HEK293 (cell line): ENCODE results near the gene BRF1.
A peak's percentile ranks its signal among the peaks of the same experiment; 100 is the strongest.

Experiments
- CTCF ChIA-PET: fragments of 350-600 bp; formaldehyde crosslinking; extraction: SDS; loops from one replicate; lab custom pipeline; 2021; ENCODE audit warnings: antibody characterized with exemption; lab: Yijun Ruan, JAX
- POLR2A ChIA-PET: fragments of 300-600 bp; formaldehyde crosslinking; extraction: SDS; loops from one replicate; lab custom pipeline; 2020; ENCODE audit warnings: antibody characterized with exemption, inconsistent platforms; lab: Yijun Ruan, JAX
- H3K27ac ChIP-seq: fragments of 200-500 bp; sonication (Bioruptor generic); 2 replicates; pipeline ENCODE4 v1.5.1; 2014; ENCODE audit warnings: low read depth, low read length, control low read depth, inconsistent platforms; ENCODE audit errors: extremely low read depth
- H3K36me3 ChIP-seq, 2 experiments: fragments of 200-500 bp in 1 of 2; sonication (Bioruptor generic) in 1 of 2; 1 replicate in 1 of 2; 2 replicates in 1 of 2; pipeline ENCODE4 v1.5.1; 2014 to 2017; ENCODE audit warnings: inconsistent platforms in 2 of 2, low read length in 2 of 2; ENCODE audit not compliant: control insufficient read depth in 2 of 2, insufficient read depth in 1 of 2
- H3K4me1 ChIP-seq: fragments of 200-500 bp; sonication (Bioruptor generic); 2 replicates; pipeline ENCODE4 v1.5.1; 2014; ENCODE audit warnings: mild to moderate bottlenecking, low read length, inconsistent platforms; ENCODE audit not compliant: control insufficient read depth, insufficient read depth
- H3K4me3 ChIP-seq: 2 replicates; pipeline ENCODE4 v1.5.1; 2011; ENCODE audit warnings: low read depth, mild to moderate bottlenecking, control low read depth, low read length, moderate library complexity
- H3K9me3 ChIP-seq: fragments of 200-500 bp; sonication (Bioruptor generic); 2 replicates; pipeline ENCODE4 v1.5.1; 2014; ENCODE audit warnings: low read depth, low read length, inconsistent platforms; ENCODE audit not compliant: control insufficient read depth, insufficient read depth
- BCL11B ChIP-seq: fragments of 450-650 bp; formaldehyde crosslinking; IDR thresholded peaks from 2 replicates; pipeline ENCODE4 v1.5.1; 2016; ENCODE audit warnings: low read depth, missing biosample characterization, missing genetic modification characterization
- GLI2 ChIP-seq: fragments of 450-650 bp; formaldehyde crosslinking; IDR thresholded peaks from 2 replicates; pipeline ENCODE4; 2017; ENCODE audit warnings: missing biosample characterization, missing genetic modification characterization, low read depth, borderline replicate concordance
- KLF1 ChIP-seq: fragments of 450-650 bp; formaldehyde crosslinking; IDR thresholded peaks from 2 replicates; pipeline ENCODE4 v1.5.1; 2016; ENCODE audit warnings: missing biosample characterization, missing genetic modification characterization
- SALL2 ChIP-seq: fragments of 450-650 bp; formaldehyde crosslinking; IDR thresholded peaks from 2 replicates; pipeline ENCODE4 v1.5.0; 2017; ENCODE audit warnings: missing biosample characterization, mild to moderate bottlenecking, missing genetic modification characterization, borderline replicate concordance
- ZFHX2 ChIP-seq: fragments of 450-650 bp; formaldehyde crosslinking; conservative IDR thresholded peaks from 2 replicates; pipeline ENCODE4 v1.5.1; 2016; ENCODE audit warnings: missing biosample characterization, missing genetic modification characterization
- ZNF121 ChIP-seq: fragments of 450-650 bp; formaldehyde crosslinking; IDR thresholded peaks from 2 replicates; pipeline ENCODE4 v1.5.1; 2016; ENCODE audit warnings: missing biosample characterization, missing genetic modification characterization
- ZNF211 ChIP-seq: fragments of 450-650 bp; formaldehyde crosslinking; IDR thresholded peaks from 2 replicates; pipeline ENCODE4 v1.5.1; 2016; ENCODE audit warnings: low read depth, missing biosample characterization, missing genetic modification characterization
- ZNF341 ChIP-seq: fragments of 450-650 bp; formaldehyde crosslinking; IDR thresholded peaks from 2 replicates; pipeline ENCODE4; 2016; ENCODE audit warnings: low read depth, missing biosample characterization, missing genetic modification characterization
- ZNF658 ChIP-seq: fragments of 450-650 bp; formaldehyde crosslinking; IDR thresholded peaks from 2 replicates; pipeline ENCODE4; 2016; ENCODE audit warnings: missing biosample characterization, missing genetic modification characterization
- ZNF660 ChIP-seq: fragments of 450-650 bp; IDR thresholded peaks from 2 replicates; pipeline ENCODE4 v1.5.1; 2018; ENCODE audit warnings: missing biosample characterization, mild to moderate bottlenecking, missing genetic modification characterization
- ZNF701 ChIP-seq: fragments of 450-650 bp; formaldehyde crosslinking; IDR thresholded peaks from 2 replicates; pipeline ENCODE4 v1.5.1; 2016; ENCODE audit warnings: missing biosample characterization, missing genetic modification characterization
- ZNF747 ChIP-seq: fragments of 450-650 bp; formaldehyde crosslinking; IDR thresholded peaks from 2 replicates; pipeline ENCODE4 v1.5.1; 2016; ENCODE audit warnings: missing biosample characterization, missing genetic modification characterization
- TF ChIP-seq, protein P1 (sequence below): fragments of 450-650 bp; formaldehyde crosslinking; IDR thresholded peaks from 2 replicates; pipeline ENCODE4 v1.5.1; 2016; ENCODE audit warnings: missing biosample characterization, missing genetic modification characterization
- TF ChIP-seq, protein P2 (sequence below): fragments of 450-650 bp; formaldehyde crosslinking; IDR thresholded peaks from 2 replicates; pipeline ENCODE4 v1.5.1; 2016; ENCODE audit warnings: missing biosample characterization, missing genetic modification characterization
- TF ChIP-seq, protein P3 (sequence below): fragments of 450-650 bp; formaldehyde crosslinking; IDR thresholded peaks from 2 replicates; pipeline ENCODE4 v1.5.1; 2016; ENCODE audit warnings: missing biosample characterization, missing genetic modification characterization
- TF ChIP-seq, protein P4 (sequence below): fragments of 450-650 bp; formaldehyde crosslinking; IDR thresholded peaks from 2 replicates; pipeline ENCODE4 v1.5.1; 2017; ENCODE audit warnings: missing biosample characterization, missing genetic modification characterization
- TF ChIP-seq, protein P5 (sequence below): fragments of 450-650 bp; formaldehyde crosslinking; IDR thresholded peaks from 2 replicates; pipeline ENCODE4 v1.5.1; 2017; ENCODE audit warnings: missing biosample characterization, missing genetic modification characterization
- TF ChIP-seq, protein P6 (sequence below): fragments of 450-650 bp; formaldehyde crosslinking; IDR thresholded peaks from 2 replicates; pipeline ENCODE4 v1.5.1; 2016; ENCODE audit warnings: missing biosample characterization, missing genetic modification characterization
- TF ChIP-seq, protein P7 (sequence below): fragments of 450-650 bp; formaldehyde crosslinking; IDR thresholded peaks from 2 replicates; pipeline ENCODE4 v1.5.1; 2016; ENCODE audit warnings: missing biosample characterization, missing genetic modification characterization
- TF ChIP-seq, protein P8 (sequence below): fragments of 450-650 bp; formaldehyde crosslinking; IDR thresholded peaks from 2 replicates; pipeline ENCODE4 v1.5.1; 2016; ENCODE audit warnings: missing biosample characterization, missing genetic modification characterization

Gene BRF1

DNA sequence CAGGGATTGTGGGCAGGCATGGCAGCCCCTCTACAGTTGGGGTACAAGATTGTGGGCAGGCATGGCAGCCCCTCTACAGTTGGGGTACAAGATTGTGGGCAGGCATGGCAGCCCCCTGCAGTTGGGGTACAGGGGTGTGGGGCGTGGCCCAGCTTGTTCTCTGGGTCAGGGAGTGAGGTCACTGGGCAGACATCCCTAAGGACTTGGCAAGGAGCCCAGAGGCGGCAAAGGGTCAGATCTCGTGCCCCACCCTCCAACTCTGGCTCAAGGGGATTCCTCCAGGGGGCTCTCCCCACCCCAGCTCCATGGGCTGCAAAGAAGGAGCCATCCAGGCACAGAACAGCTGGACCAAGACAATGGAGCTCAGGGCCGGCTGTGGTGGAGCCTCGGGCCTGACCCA, 93.9 kb downstream of the BRF1 start (continued):
- TF ChIP-seq, protein P1, sequence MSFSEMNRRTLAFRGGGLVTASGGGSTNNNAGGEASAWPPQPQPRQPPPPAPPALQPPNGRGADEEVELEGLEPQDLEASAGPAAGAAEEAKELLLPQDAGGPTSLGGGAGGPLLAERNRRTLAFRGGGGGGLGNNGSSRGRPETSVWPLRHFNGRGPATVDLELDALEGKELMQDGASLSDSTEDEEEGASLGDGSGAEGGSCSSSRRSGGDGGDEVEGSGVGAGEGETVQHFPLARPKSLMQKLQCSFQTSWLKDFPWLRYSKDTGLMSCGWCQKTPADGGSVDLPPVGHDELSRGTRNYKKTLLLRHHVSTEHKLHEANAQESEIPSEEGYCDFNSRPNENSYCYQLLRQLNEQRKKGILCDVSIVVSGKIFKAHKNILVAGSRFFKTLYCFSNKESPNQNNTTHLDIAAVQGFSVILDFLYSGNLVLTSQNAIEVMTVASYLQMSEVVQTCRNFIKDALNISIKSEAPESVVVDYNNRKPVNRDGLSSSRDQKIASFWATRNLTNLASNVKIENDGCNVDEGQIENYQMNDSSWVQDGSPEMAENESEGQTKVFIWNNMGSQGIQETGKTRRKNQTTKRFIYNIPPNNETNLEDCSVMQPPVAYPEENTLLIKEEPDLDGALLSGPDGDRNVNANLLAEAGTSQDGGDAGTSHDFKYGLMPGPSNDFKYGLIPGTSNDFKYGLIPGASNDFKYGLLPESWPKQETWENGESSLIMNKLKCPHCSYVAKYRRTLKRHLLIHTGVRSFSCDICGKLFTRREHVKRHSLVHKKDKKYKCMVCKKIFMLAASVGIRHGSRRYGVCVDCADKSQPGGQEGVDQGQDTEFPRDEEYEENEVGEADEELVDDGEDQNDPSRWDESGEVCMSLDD: peak; percentile 72; the same call in 1 of the 2 replicates
- TF ChIP-seq KLF1 (tag by site-specific recombination): peak; percentile 16; the same call in 1 of the 2 replicates

DNA sequence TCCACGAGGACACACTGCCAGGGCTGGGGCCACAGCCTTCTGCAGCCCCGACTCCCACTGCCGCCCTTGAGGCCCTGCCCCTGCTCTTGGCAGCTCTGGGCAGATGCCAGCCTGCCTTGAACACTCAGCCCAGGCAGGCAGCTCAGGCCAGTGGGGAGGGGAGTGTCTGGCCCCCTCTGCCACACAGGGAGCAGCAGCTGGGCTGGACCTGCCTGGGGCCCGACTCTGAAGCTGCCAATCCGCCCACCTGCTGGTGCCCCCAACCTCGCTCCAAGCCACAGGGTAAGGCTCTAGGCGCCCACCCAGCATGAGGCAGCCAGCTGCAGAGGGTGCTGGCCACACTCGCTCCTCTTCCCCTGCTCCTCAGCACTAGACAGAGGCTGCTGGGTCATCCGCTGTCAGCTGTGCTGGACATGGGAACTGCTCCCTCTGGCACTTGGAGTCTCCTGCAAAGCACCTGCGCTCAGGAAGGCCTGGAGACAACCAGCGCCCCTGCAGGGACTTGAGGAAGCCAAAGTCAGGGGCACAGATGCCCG, 95.1 kb downstream of the BRF1 start:
- H3K4me3 ChIP-seq: no peak overlapping the region
- H3K9me3 ChIP-seq: no peaks in the 10 kb centered on the region
- ChIA-PET CTCF (no interaction called here), POLR2A (no interaction called here)
- H3K36me3 ChIP-seq: peaks cover 0 to 7% of the 10 kb centered on the region in 2 experiments; a peak in 1 of 3 replicates
- H3K27ac ChIP-seq: no peak overlapping the region
- no peaks in the 10 kb centered on the region for H3K4me1 ChIP-seq
- TF ChIP-seq, protein P2, sequence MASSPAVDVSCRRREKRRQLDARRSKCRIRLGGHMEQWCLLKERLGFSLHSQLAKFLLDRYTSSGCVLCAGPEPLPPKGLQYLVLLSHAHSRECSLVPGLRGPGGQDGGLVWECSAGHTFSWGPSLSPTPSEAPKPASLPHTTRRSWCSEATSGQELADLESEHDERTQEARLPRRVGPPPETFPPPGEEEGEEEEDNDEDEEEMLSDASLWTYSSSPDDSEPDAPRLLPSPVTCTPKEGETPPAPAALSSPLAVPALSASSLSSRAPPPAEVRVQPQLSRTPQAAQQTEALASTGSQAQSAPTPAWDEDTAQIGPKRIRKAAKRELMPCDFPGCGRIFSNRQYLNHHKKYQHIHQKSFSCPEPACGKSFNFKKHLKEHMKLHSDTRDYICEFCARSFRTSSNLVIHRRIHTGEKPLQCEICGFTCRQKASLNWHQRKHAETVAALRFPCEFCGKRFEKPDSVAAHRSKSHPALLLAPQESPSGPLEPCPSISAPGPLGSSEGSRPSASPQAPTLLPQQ (tag by site-specific recombination): no peak
- TF ChIP-seq SALL2 (tag by site-specific recombination): no peak
- peak; percentile 50 for TF ChIP-seq ZFHX2 (tag by site-specific recombination)
- TF ChIP-seq, protein P3, sequence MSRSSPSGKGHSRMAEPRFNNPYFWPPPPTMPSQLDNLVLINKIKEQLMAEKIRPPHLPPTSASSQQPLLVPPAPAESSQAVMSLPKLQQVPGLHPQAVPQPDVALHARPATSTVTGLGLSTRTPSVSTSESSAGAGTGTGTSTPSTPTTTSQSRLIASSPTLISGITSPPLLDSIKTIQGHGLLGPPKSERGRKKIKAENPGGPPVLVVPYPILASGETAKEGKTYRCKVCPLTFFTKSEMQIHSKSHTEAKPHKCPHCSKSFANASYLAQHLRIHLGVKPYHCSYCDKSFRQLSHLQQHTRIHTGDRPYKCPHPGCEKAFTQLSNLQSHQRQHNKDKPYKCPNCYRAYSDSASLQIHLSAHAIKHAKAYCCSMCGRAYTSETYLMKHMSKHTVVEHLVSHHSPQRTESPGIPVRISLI (tag by site-specific recombination): no peak
- TF ChIP-seq ZNF658 (tag by site-specific recombination): no peak
- no peak for TF ChIP-seq ZNF701 (tag by site-specific recombination)
- TF ChIP-seq, protein P4, sequence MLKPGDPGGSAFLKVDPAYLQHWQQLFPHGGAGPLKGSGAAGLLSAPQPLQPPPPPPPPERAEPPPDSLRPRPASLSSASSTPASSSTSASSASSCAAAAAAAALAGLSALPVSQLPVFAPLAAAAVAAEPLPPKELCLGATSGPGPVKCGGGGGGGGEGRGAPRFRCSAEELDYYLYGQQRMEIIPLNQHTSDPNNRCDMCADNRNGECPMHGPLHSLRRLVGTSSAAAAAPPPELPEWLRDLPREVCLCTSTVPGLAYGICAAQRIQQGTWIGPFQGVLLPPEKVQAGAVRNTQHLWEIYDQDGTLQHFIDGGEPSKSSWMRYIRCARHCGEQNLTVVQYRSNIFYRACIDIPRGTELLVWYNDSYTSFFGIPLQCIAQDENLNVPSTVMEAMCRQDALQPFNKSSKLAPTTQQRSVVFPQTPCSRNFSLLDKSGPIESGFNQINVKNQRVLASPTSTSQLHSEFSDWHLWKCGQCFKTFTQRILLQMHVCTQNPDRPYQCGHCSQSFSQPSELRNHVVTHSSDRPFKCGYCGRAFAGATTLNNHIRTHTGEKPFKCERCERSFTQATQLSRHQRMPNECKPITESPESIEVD (tag by site-specific recombination): no peak
- TF ChIP-seq ZNF211 (tag by site-specific recombination): no peak
- TF ChIP-seq BCL11B (tag by site-specific recombination): 0 out of 2 replicates have a peak, but pooled peaks have one; percentile 23
- TF ChIP-seq, protein P5, sequence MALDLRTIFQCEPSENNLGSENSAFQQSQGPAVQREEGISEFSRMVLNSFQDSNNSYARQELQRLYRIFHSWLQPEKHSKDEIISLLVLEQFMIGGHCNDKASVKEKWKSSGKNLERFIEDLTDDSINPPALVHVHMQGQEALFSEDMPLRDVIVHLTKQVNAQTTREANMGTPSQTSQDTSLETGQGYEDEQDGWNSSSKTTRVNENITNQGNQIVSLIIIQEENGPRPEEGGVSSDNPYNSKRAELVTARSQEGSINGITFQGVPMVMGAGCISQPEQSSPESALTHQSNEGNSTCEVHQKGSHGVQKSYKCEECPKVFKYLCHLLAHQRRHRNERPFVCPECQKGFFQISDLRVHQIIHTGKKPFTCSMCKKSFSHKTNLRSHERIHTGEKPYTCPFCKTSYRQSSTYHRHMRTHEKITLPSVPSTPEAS: no peak
- peak; percentile 70 for TF ChIP-seq ZNF341
- TF ChIP-seq, protein P6, sequence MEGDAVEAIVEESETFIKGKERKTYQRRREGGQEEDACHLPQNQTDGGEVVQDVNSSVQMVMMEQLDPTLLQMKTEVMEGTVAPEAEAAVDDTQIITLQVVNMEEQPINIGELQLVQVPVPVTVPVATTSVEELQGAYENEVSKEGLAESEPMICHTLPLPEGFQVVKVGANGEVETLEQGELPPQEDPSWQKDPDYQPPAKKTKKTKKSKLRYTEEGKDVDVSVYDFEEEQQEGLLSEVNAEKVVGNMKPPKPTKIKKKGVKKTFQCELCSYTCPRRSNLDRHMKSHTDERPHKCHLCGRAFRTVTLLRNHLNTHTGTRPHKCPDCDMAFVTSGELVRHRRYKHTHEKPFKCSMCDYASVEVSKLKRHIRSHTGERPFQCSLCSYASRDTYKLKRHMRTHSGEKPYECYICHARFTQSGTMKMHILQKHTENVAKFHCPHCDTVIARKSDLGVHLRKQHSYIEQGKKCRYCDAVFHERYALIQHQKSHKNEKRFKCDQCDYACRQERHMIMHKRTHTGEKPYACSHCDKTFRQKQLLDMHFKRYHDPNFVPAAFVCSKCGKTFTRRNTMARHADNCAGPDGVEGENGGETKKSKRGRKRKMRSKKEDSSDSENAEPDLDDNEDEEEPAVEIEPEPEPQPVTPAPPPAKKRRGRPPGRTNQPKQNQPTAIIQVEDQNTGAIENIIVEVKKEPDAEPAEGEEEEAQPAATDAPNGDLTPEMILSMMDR (tag by site-specific recombination): no peak
- no peak for TF ChIP-seq ZNF121 (tag by site-specific recombination)
- TF ChIP-seq GLI2: no peak
- TF ChIP-seq, protein P7, sequence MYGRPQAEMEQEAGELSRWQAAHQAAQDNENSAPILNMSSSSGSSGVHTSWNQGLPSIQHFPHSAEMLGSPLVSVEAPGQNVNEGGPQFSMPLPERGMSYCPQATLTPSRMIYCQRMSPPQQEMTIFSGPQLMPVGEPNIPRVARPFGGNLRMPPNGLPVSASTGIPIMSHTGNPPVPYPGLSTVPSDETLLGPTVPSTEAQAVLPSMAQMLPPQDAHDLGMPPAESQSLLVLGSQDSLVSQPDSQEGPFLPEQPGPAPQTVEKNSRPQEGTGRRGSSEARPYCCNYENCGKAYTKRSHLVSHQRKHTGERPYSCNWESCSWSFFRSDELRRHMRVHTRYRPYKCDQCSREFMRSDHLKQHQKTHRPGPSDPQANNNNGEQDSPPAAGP (tag by site-specific recombination): no peak
- TF ChIP-seq ZNF747 (tag by site-specific recombination): no peak
- no peak for TF ChIP-seq ZNF660 (tag by site-specific recombination)
- TF ChIP-seq, protein P8, sequence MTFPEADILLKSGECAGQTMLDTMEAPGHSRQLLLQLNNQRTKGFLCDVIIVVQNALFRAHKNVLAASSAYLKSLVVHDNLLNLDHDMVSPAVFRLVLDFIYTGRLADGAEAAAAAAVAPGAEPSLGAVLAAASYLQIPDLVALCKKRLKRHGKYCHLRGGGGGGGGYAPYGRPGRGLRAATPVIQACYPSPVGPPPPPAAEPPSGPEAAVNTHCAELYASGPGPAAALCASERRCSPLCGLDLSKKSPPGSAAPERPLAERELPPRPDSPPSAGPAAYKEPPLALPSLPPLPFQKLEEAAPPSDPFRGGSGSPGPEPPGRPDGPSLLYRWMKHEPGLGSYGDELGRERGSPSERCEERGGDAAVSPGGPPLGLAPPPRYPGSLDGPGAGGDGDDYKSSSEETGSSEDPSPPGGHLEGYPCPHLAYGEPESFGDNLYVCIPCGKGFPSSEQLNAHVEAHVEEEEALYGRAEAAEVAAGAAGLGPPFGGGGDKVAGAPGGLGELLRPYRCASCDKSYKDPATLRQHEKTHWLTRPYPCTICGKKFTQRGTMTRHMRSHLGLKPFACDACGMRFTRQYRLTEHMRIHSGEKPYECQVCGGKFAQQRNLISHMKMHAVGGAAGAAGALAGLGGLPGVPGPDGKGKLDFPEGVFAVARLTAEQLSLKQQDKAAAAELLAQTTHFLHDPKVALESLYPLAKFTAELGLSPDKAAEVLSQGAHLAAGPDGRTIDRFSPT (tag by site-specific recombination): peak; percentile 84
